ENCODE measurements around the gene SIX5. TPM values are rescaled to one million over a fixed set of nuclear protein-coding genes. Genes with fewer than 3 reads are reported as not detected.
A peak's percentile ranks its signal among the peaks of the same experiment; 100 is the strongest.

Gene SIX5
- total and polyA plus RNA-seq, 2 experiments from 2014 or later, result 15.6 to 17.0 TPM

- Histone ChIP-seq H3K4me1 (ENCODE audit: insufficient read depth) (peaks cover 37% of the 10 kb centered on the region), H3K4me3 (peak overlapping the region; percentile 65), H3K4me2 (peak overlapping the region; percentile 96), H3K9me3 (ENCODE audit: low read depth) (no peaks in the 10 kb centered on the region), H2AFZ (peak overlapping the region; percentile 21), H3K27me3 (no peaks in the 10 kb centered on the region), H3K9me2 (replicated peaks; ENCODE audit: insufficient read depth) (no peaks in the 10 kb centered on the region), H3K27ac (peak overlapping the region; percentile 97), H3K79me2 (peaks cover 34% of the 10 kb centered on the region), H3K36me3 (replicated peaks; ENCODE audit: insufficient read depth, low read depth) (no peaks in the 10 kb centered on the region), H4K20me1 (ENCODE audit: insufficient read depth, poor library complexity, severe bottlenecking) (no peaks in the 10 kb centered on the region)
- no peak for TF ChIP-seq EZH2 (IDR thresholded peaks at IDR 0.05; ENCODE audit: borderline replicate concordance)
- no peak for TF ChIP-seq CTCF (IDR thresholded peaks at IDR 0.05; ENCODE audit: poor library complexity)
- no peak for TF ChIP-seq EZH2phosphoT487 (IDR thresholded peaks at IDR 0.05; ENCODE audit: low read depth, severe bottlenecking, unreplicated experiment)
- 1% methylated on average over 78 of the region's 102 CpGs for WGBS (ENCODE audit: low lambda C conversion rate, missing lambda C conversion rate)
- DNase-seq (ENCODE audit: low spot score), result peak; percentile 83
These were observed 984 bp downstream of the SIX5 start for GRCh38 chr19:45767881-45768654.

GRCh38 chr19:45767410-45767880, 1.6 kb downstream of the SIX5 start:
- Histone ChIP-seq H2AFZ (peak overlapping the region; percentile 23), H3K27ac (peak overlapping the region; percentile 97), H3K4me1 (ENCODE audit: insufficient read depth) (peaks cover 37% of the 10 kb centered on the region), H3K4me2 (peak overlapping the region; percentile 96), H4K20me1 (ENCODE audit: insufficient read depth, poor library complexity, severe bottlenecking) (no peaks in the 10 kb centered on the region), H3K27me3 (no peaks in the 10 kb centered on the region), H3K79me2 (peaks cover 34% of the 10 kb centered on the region), H3K36me3 (replicated peaks; ENCODE audit: insufficient read depth, low read depth) (no peaks in the 10 kb centered on the region), H3K4me3 (peak overlapping the region; percentile 65), H3K9me3 (ENCODE audit: low read depth) (no peaks in the 10 kb centered on the region), H3K9me2 (replicated peaks; ENCODE audit: insufficient read depth) (no peaks in the 10 kb centered on the region)
- no peak for TF ChIP-seq CTCF (IDR thresholded peaks at IDR 0.05; ENCODE audit: poor library complexity)
- no peak for TF ChIP-seq EZH2 (IDR thresholded peaks at IDR 0.05; ENCODE audit: borderline replicate concordance)
- TF ChIP-seq EZH2phosphoT487 (IDR thresholded peaks at IDR 0.05; ENCODE audit: low read depth, severe bottlenecking, unreplicated experiment), result no peak
- WGBS (ENCODE audit: low lambda C conversion rate, missing lambda C conversion rate), result 1% methylated on average over 29 of the region's 31 CpGs
- peak; percentile 84 for DNase-seq (ENCODE audit: low spot score)

- Histone ChIP-seq H3K4me1 (ENCODE audit: insufficient read depth) (peaks cover 37% of the 10 kb centered on the region), H3K27ac (peak overlapping the region; percentile 97), H3K9me2 (replicated peaks; ENCODE audit: insufficient read depth) (no peaks in the 10 kb centered on the region), H3K27me3 (no peaks in the 10 kb centered on the region), H3K9me3 (ENCODE audit: low read depth) (no peaks in the 10 kb centered on the region), H3K4me3 (peak overlapping the region; percentile 65), H3K79me2 (peaks cover 34% of the 10 kb centered on the region), H3K36me3 (replicated peaks; ENCODE audit: insufficient read depth, low read depth) (no peaks in the 10 kb centered on the region), H2AFZ (peak overlapping the region; percentile 23), H3K4me2 (peak overlapping the region; percentile 96), H4K20me1 (ENCODE audit: insufficient read depth, poor library complexity, severe bottlenecking) (no peaks in the 10 kb centered on the region)
- no peak for DNase-seq (ENCODE audit: low spot score)
- 39% methylated on average over 22 of the region's 24 CpGs for WGBS (ENCODE audit: low lambda C conversion rate, missing lambda C conversion rate)
- TF ChIP-seq EZH2 (IDR thresholded peaks at IDR 0.05; ENCODE audit: borderline replicate concordance), result no peak
- TF ChIP-seq EZH2phosphoT487 (IDR thresholded peaks at IDR 0.05; ENCODE audit: low read depth, severe bottlenecking, unreplicated experiment), result no peak
- TF ChIP-seq CTCF (IDR thresholded peaks at IDR 0.05; ENCODE audit: poor library complexity), result no peak
These were observed 2.1 kb downstream of the SIX5 start for GRCh38 chr19:45766869-45767346.

Data from hepatocyte (in vitro differentiated cells).